Measurements from ENCODE around the gene LACC1.
A peak's percentile ranks its signal among the peaks of the same experiment; 100 is the strongest.

Gene LACC1

GRCh38 chr13:43879755-43880181 is at the start of gene LACC1:
LACC1 (plus strand) TSS chr13:43879904; CDS start chr13:43880986, 1,082 bp downstream.
- DNase-seq (ENCODE audit: low read depth) = peak; percentile 6

GRCh38 chr13:43830497-43830881 is 49.2 kb upstream of the LACC1 start:
- DNase-seq (ENCODE audit: low read depth) = no peak

DNA sequence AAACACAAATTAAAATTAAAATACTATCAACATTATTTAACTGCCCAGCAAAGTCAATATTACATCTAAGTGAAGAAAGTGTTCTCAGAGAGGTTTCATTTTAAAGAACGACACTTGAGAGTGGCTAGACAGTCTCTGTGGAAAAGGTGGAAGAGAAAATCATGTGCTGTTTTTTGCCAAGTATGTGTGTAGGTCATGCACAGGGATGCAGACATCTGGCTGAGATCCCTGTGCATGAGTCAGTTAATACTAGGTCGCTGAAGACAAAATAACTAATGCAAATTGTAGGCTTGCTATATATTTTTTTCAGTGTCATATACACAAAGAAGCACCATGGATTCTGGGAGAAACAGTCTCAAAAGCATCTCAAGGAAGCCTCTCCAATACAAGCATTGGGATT is 48.6 kb upstream of the LACC1 start:
- DNase-seq (ENCODE audit: low read depth) = no peak

- DNase-seq (ENCODE audit: low read depth) = no peak
These were observed 44.0 kb upstream of the LACC1 start for GRCh38 chr13:43835701-43836100.

DNA sequence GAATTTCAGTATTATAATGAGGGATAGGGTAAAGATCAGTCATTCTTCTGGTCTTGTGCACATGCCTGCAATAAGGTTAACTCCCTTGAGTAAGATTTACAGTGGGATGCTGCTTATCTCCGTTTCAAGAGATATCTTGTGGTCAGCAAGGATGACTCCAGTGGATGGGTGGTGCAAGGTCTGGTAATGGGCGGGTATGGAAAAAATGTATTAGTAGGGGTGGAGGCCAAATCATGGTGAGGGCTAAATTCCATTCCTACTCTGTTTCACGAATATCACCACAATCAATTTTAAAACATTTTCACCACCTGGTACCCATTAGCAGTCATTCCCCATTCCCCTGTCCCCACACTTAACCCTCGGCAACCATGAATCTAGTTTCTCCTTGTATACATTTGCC is 40.8 kb upstream of the LACC1 start:
- no peak for DNase-seq (ENCODE audit: low read depth)

DNA sequence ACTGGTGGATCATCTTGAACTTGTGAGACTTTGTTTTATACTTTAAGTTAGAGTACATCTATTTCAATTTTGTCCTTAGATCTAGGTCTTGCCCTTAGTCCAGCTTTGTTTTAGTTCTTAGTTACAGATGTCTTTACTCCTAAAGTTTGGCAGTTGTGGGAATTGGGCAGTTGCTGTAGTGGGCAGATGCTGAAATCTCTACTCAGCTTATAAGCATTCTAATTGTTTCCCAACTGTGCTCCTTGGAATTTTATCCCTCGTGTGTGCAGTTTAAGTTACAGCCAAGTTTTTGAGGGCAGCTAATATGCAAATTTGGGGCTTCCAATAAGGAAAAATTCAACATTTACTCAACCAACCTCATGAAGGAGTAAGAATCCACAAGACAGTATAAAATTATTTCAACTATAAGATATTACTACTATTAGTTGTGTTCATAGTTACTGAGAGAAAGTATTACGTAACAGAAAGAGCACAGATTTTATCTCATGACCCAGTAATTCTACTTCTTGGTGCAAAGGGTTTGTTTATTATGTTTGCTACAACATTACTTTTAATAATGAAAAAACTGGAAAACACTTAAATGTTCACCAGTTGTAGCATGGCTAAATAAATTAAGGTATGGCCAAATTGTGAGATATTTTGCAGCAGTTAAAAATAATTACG is 33.1 kb upstream of the LACC1 start:
- DNase-seq (ENCODE audit: low read depth) = no peak

- no peak for DNase-seq (ENCODE audit: low read depth)
These were observed 31.6 kb upstream of the LACC1 start for GRCh38 chr13:43848001-43848649.

DNA sequence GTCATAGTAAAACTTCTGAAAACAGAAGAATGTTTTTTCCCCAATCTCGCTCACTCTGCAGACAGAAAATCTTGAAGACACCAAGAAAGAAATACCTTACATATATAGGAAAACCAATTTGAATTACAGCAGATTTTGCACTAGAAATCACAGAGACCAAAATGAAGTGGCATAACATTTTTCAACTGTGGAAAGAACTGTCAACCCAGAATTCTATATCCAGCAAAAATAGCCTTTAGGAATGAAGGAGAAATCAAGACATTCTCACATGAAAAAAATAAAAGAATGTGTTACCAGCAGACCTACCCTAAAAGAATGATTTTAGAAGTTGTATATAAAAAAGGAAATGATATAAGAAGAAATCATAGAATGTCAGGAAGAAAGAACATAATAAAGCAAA is 28.8 kb upstream of the LACC1 start:
- no peak for DNase-seq (ENCODE audit: low read depth)

DNA sequence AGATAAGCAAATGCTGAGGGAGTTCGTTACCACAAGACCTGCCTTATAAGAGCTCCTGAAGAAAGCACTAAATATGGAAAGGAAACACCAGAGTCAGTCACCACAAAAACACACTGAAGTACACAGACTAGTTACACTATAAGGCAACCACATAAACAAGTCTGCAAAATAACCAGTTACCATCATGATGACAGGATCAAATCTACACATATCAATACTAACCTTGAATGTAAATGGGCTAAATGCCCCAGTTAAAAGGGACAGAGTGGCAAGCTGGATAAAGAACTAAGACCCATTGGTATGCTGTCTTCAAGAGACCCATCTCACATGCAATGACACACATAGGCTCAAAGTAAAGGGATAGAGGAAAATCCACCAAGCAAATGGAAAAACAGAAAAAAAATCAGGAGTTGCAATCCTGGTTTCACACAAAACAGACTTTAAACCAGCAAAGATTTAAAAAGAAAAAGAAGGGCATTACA is 26.7 kb upstream of the LACC1 start:
- no peak for DNase-seq (ENCODE audit: low read depth)

DNA sequence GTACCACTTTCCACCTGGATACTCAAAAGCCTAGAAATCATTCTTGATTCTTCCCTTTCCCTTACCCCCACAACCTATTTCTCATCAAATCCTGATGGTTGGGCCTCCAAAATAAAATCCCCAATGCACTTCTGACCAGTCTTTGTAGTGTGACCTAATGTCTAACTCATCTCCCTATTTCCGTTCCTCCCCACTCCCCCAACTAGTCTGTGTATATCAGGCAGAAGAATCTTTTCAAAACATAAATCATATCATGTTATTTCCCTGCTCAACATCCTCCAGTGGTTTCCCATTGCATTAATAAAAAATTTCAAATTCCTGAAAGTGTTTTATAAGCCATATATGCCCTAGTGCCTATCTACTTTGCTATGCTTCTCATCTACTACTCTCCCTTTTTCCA is 17.8 kb upstream of the LACC1 start:
- no peak for DNase-seq (ENCODE audit: low read depth)

GRCh38 chr13:43864921-43865320 is 14.8 kb upstream of the LACC1 start:
- no peak for DNase-seq (ENCODE audit: low read depth)

DNA sequence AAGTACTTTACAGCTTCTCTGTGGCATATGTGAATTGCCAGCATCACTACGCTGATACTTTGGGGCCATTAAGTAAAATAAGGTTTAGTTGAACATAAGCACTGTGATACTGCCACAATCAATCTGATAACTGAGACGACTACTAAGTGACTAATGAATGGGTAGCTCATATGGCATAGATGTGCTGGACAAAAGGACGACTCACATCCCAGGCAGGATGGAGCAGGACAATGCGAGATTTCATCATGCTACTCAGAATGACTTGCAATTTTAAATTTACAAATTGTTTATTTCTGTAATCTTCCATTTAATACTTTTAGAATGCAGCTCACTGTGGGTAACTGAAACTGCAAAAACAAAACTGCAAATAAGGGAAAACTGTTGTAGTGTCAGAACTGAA is 13.8 kb upstream of the LACC1 start:
- no peak for DNase-seq (ENCODE audit: low read depth)

DNA sequence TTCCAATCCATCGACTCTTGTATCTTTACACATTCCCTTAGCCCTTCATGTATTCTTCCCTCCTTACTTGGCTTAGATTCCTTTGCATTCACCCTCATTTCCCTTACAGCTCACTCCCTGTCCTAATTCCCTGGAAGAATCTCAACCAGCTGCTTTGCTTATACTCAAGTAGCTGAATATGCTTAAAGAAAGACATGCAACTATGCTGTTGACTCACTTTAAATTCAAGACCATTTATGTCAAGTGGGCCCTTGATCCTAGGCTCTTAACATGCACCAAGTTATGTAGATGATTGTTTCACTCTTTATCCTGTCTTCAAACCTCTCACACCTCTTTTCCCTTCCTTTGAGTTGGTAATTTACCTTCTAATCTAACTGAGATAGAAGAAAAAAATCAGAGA is 7.5 kb upstream of the LACC1 start:
- no peak for DNase-seq (ENCODE audit: low read depth)

GRCh38 chr13:43874504-43875092 is 5.1 kb upstream of the LACC1 start:
- no peak for DNase-seq (ENCODE audit: low read depth)

DNA sequence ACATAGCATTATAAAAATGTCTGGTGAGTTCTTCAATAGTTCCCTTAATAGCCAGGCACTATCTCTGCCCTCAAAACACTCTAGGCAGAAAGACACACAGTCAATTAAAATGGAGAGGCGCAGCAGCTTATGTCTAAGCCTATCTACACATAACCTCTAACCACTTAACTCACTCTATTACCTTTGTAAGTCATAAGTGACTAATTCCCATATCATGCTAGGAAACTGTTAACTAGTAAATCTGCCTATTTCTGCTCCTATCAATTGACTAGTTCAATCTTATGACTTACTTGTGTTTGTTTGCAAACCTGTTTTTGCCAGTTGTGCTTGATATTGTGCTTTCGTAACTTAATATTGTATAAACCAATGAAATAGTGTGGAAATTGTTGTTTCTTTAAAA is 3.3 kb upstream of the LACC1 start:
- DNase-seq (ENCODE audit: low read depth) = no peak

DNA sequence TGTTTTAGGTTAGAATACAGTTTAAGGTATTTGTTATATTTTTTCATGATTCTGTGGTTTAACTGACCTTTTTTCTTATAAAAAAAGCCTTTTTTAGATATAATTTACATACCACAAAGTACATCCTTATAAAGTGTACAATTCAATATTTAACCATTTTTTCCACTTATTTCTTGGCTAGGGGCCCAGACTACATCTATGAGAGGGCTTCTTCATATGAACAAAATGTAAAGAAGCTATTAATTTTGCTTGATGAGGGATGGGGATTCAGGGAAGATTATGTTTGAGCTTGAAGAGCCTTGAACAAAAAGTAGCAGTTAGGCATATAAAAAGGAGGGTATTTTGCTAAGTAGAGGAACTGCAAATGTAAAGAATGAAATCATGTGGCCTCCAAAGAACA is 2.4 kb upstream of the LACC1 start:
- no peak for DNase-seq (ENCODE audit: low read depth)

DNA sequence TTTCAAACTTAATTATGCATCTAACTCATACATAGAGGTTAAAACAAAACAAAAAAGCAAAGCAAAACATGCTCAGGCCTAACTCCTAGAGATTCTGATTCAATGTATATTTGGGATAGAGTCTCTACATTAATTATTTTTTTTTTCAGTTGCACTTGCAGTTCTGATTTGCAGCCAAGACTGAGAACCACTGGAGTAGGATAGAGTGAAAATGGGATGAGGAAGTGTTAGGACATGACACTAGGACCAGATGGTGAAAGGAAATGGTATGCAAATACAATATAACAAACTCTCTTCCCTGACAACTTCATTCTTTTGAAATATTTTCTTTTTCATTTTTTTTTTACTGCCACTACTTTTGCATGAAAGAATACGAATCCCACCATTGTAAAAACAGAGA is 1.9 kb upstream of the LACC1 start:
- DNase-seq (ENCODE audit: low read depth) = no peak

- DNase-seq (ENCODE audit: low read depth) = peak; percentile 40
These were observed 581 bp upstream of the LACC1 start, which contains the start of gene CCDC122 for GRCh38 chr13:43878892-43879754. CCDC122 (minus strand) TSS chr13:43879740; CDS start chr13:43869376, 10,364 bp downstream.

DNA sequence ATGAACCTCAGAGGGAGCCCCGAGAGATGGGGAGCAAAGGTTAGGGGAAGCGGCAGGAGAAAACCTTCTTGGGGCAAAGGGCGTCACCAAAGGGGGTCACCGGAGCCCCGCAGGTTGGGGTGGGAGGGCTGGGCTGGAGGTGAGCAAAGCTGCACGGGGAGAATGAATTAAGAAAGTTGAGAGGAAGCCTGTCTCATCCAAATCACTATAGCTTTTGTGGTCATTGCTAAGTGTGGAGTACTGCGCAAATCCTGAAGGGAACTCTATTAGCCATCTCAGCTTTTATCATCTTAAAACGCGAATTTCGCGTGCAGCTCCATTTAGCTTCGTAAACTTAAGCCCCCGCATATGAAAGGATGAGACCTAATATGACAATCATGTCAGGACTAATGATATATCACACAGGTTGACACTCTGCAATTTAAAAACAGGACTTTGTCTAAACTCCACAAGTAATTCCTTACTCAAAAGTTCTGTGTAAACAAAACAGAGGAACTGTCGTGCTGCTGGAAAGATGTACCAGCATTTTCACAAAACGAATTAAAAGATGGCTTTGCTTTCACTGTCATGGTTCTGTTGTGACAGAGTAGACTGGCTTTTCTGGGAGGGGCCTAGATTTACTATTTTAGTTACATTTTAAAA is 631 bp downstream of the LACC1 start:
- DNase-seq (ENCODE audit: low read depth) = no peak

GRCh38 chr13:43880926-43881325 is 1.2 kb downstream of the LACC1 start:
- DNase-seq (ENCODE audit: low read depth) = no peak

- DNase-seq (ENCODE audit: low read depth) = no peak
These were observed 1.9 kb downstream of the LACC1 start for GRCh38 chr13:43881580-43881979.

DNA sequence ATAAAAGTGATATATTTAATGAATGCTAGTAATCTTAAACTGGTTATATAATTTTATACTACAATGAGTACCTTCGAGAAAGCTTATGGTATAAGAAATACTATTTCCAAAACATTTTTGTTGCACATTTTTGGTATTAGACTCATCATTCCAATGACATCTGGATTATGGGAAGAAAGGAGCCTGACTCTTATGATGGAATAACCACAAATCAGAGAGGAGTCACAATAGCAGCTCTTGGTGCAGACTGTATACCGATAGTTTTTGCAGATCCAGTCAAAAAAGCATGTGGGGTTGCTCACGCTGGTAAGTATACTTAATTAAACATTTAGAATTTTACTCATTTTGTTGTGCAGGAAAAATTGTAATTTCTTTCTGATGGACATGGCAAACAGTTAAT is 3.9 kb downstream of the LACC1 start:
- no peak for DNase-seq (ENCODE audit: low read depth)

Measured in stimulated activated CD8-positive, alpha-beta memory T cell treated with anti-CD3 and anti-CD28 coated beads, Interleukin-7, amount 100 ng/mL, for 24 hours (primary cell).